NCI-H1105 treated with DMSO at 0.1 percent for 48 hours (cell line): Measurements from ENCODE around the gene AP3S2.
"Not testable (repeated sequence)": the region's sequence is repeated elsewhere in the genome, so short reads cannot be mapped to it uniquely, and the experiment has no call there.

Experiments used
- DNase-seq: peaks from one replicate; lab custom pipeline; 2025; lab: John Stamatoyannopoulos, UW

Gene AP3S2

GRCh38 chr15:89893696-89894447 is at the start of gene AP3S2:
TSS of gene AP3S2 (minus strand) at chr15:89893994. CDS start at chr15:89893949, 45 bp downstream.
- peak; percentile 78 for DNase-seq

- no peak for DNase-seq
Measured at GRCh38 chr15:89939910-89940309, 46.1 kb upstream of the AP3S2 start.

GRCh38 chr15:89939377-89939776 is 45.6 kb upstream of the AP3S2 start:
- DNase-seq = not testable (repeated sequence)

- no peak for DNase-seq
Measured at GRCh38 chr15:89937365-89938350, 43.9 kb upstream of the AP3S2 start.

- DNase-seq = no peak
Measured at GRCh38 chr15:89936786-89937265, 43.0 kb upstream of the AP3S2 start.

GRCh38 chr15:89936051-89936785 is 42.4 kb upstream of the AP3S2 start:
- DNase-seq = no peak

GRCh38 chr15:89932880-89933279 is 39.1 kb upstream of the AP3S2 start:
- DNase-seq = no peak

- no peak for DNase-seq
Measured at GRCh38 chr15:89928421-89928820, 34.6 kb upstream of the AP3S2 start.

GRCh38 chr15:89926158-89926557 is 32.4 kb upstream of the AP3S2 start:
- DNase-seq = no peak

GRCh38 chr15:89917442-89918101 is 23.8 kb upstream of the AP3S2 start:
- DNase-seq = no peak

GRCh38 chr15:89916660-89917059 is 22.9 kb upstream of the AP3S2 start:
- DNase-seq = no peak

GRCh38 chr15:89912674-89913396 is 19.0 kb upstream of the AP3S2 start, which contains the start of gene ARPIN:
TSS of gene ARPIN (minus strand) at chr15:89912952. CDS start at chr15:89912835, 117 bp downstream.
- DNase-seq = no peak

- DNase-seq = no peak
Measured at GRCh38 chr15:89912145-89912673, 18.4 kb upstream of the AP3S2 start.

- no peak for DNase-seq
Measured at GRCh38 chr15:89910891-89911626, 17.3 kb upstream of the AP3S2 start.

- DNase-seq = no peak
Measured at GRCh38 chr15:89909611-89910010, 15.8 kb upstream of the AP3S2 start.

GRCh38 chr15:89908226-89908625 is 14.4 kb upstream of the AP3S2 start:
- no peak for DNase-seq

- no peak for DNase-seq
Measured at GRCh38 chr15:89907289-89907688, 13.5 kb upstream of the AP3S2 start.

- DNase-seq = no peak
Measured at GRCh38 chr15:89905846-89906378, 12.1 kb upstream of the AP3S2 start.

GRCh38 chr15:89904519-89904918 is 10.7 kb upstream of the AP3S2 start:
- no peak for DNase-seq

- DNase-seq = no peak
Measured at GRCh38 chr15:89903858-89904130, 10.0 kb upstream of the AP3S2 start.
